SK-N-SH (cell line): ENCODE results near the gene VPS11. TPM values are rescaled to one million over a fixed set of nuclear protein-coding genes. Genes with fewer than 3 reads are reported as not detected.

ENCODE experiments used
- CTCF ChIA-PET: fragments of 300-600, 350-600 bp; formaldehyde crosslinking; extraction: SDS; loops from one replicate; lab custom pipeline; 2021; lab: Yijun Ruan, JAX
- POLR2A ChIA-PET: fragments of 350-600 bp; sonication (Branson Sonifier 250); formaldehyde crosslinking; extraction: SDS; loops from one replicate; lab custom pipeline; 2020; ENCODE audit warnings: antibody characterized with exemption, inconsistent platforms; lab: Yijun Ruan, JAX
- DNase-seq: peaks from one replicate; pipeline ENCODE4 v3.0.0; 2012
- H2AFZ ChIP-seq: fragments of 200-600 bp; sonication (generic); 2 replicates; pipeline ENCODE4 v1.8.1; 2016; ENCODE audit warnings: antibody characterized with exemption, mild to moderate bottlenecking, low read depth
- H3F3A ChIP-seq: fragments of 200-600 bp; sonication (generic); replicated peaks from 2 replicates; pipeline ENCODE3; 2016; ENCODE audit warnings: antibody characterized with exemption, mild to moderate bottlenecking; ENCODE audit not compliant: insufficient read depth
- H3K27ac ChIP-seq, 2 experiments: fragments of 200-500 bp in 1 of 2; fragments of 200-600 bp in 1 of 2; sonication (Bioruptor generic) in 1 of 2; sonication (generic), shearing (Covaris generic) in 1 of 2; 2 replicates each; pipeline versions ENCODE4 v1.5.1 to v1.6.1; 2014 to 2016; ENCODE audit warnings: low read depth in 2 of 2, inconsistent platforms in 1 of 2, low read length in 1 of 2, mild to moderate bottlenecking in 1 of 2, mixed read lengths in 1 of 2
- H3K27me3 ChIP-seq: fragments of 200-600 bp; sonication (generic), shearing (Covaris generic); 2 replicates; pipeline ENCODE4 v1.6.1; 2016; ENCODE audit warnings: mixed run types; ENCODE audit not compliant: insufficient read depth
- H3K36me3 ChIP-seq, 2 experiments: fragments of 200-500 bp in 1 of 2; fragments of 200-600 bp in 1 of 2; sonication (Bioruptor generic) in 1 of 2; sonication (generic) in 1 of 2; replicated peaks in 1 of 2; 2 replicates each; pipeline versions ENCODE3 to v1.5.1; 2014 to 2016; ENCODE audit warnings: low read length in 1 of 2, mild to moderate bottlenecking in 1 of 2; ENCODE audit not compliant: insufficient read depth in 2 of 2, control insufficient read depth in 1 of 2
- H3K4me1 ChIP-seq, 2 experiments: fragments of 200-500 bp in 1 of 2; fragments of 200-600 bp in 1 of 2; sonication (Bioruptor generic) in 1 of 2; sonication (generic), shearing (Covaris generic) in 1 of 2; 2 replicates each; pipeline versions ENCODE4 v1.5.1 to v1.6.1; 2014 to 2016; ENCODE audit warnings: low read depth in 1 of 2, low read length in 1 of 2, mixed run types in 1 of 2; ENCODE audit not compliant: insufficient read depth in 2 of 2, control insufficient read depth in 1 of 2
- H3K4me2 ChIP-seq: fragments of 200-600 bp; sonication (generic), shearing (Covaris generic); 2 replicates; pipeline ENCODE4 v1.6.1; 2017; ENCODE audit warnings: mixed run types
- H3K4me3 ChIP-seq, 2 experiments: fragments of 200-500 bp in 1 of 2; fragments of 200-600 bp in 1 of 2; sonication (Bioruptor generic) in 1 of 2; sonication (generic), shearing (Covaris generic) in 1 of 2; 2 replicates each; pipeline versions ENCODE4 v1.5.1 to v1.8.1; 2014 to 2016; ENCODE audit warnings: low read depth in 2 of 2, inconsistent platforms in 1 of 2, low read length in 1 of 2, mild to moderate bottlenecking in 1 of 2, mixed read lengths in 1 of 2, moderate library complexity in 1 of 2
- H3K79me2 ChIP-seq: fragments of 200-600 bp; sonication (generic); 2 replicates; pipeline ENCODE4 v1.8.1; 2017; ENCODE audit warnings: mild to moderate bottlenecking; ENCODE audit not compliant: insufficient read depth
- H3K9ac ChIP-seq: fragments of 200-600 bp; sonication (generic); 2 replicates; pipeline ENCODE4 v1.6.1; 2017; ENCODE audit warnings: mixed run types
- H3K9me2 ChIP-seq: fragments of 200-600 bp; sonication (generic); 2 replicates; pipeline ENCODE4 v1.6.1; 2017; ENCODE audit warnings: mixed run types
- H3K9me3 ChIP-seq: fragments of 200-600 bp; sonication (generic); 2 replicates; pipeline ENCODE4 v1.6.1; 2017; ENCODE audit warnings: mixed run types, mild to moderate bottlenecking, moderate library complexity
- H4K20me1 ChIP-seq: fragments of 200-600 bp; sonication (generic); 2 replicates; pipeline ENCODE4 v1.6.1; 2017; ENCODE audit warnings: mild to moderate bottlenecking, mixed run types; ENCODE audit not compliant: insufficient read depth
- CHD2 ChIP-seq: fragments of 150-350 bp; IDR thresholded peaks from 2 replicates; pipeline ENCODE4 v1.6.1; 2018; ENCODE audit warnings: low read length; ENCODE audit not compliant: partially characterized antibody
- CTCF ChIP-seq: fragments of 200-600 bp; sonication (generic); IDR thresholded peaks from 2 replicates; pipeline ENCODE4 v1.6.1; 2017; ENCODE audit warnings: antibody characterized with exemption, mild to moderate bottlenecking, moderate library complexity
- EP300 ChIP-seq, 2 experiments: IDR thresholded peaks; 2 replicates each; pipeline versions ENCODE4 v1.4.0 to v1.6.1; 2012; ENCODE audit warnings: borderline replicate concordance in 1 of 2, low read depth in 1 of 2, low read length in 1 of 2
- EZH2phosphoT487 ChIP-seq: fragments of 200-600 bp; sonication (generic); IDR thresholded peaks from 2 replicates; pipeline ENCODE4 v1.6.1; 2017; ENCODE audit warnings: low read depth, mixed run types, mild to moderate bottlenecking, antibody characterized with exemption, moderate library complexity, borderline replicate concordance
- FOXJ3 ChIP-seq: sonication (generic); formaldehyde crosslinking; IDR thresholded peaks from 2 replicates; pipeline ENCODE4 v1.5.1; 2020; ENCODE audit warnings: mild to moderate bottlenecking, missing genetic modification reagents
- GATA2 ChIP-seq: sonication (generic); formaldehyde crosslinking; IDR thresholded peaks from 2 replicates; pipeline ENCODE4 v1.5.0; 2020; ENCODE audit warnings: mild to moderate bottlenecking, missing genetic modification reagents
- POLR2AphosphoS5 ChIP-seq: IDR thresholded peaks from 2 replicates; pipeline ENCODE4 v1.6.1; 2012; ENCODE audit warnings: low read depth, low read length
- RXRA ChIP-seq: IDR thresholded peaks from 2 replicates; pipeline ENCODE4 v1.4.0; 2012; ENCODE audit warnings: low read depth, mild to moderate bottlenecking, borderline replicate concordance
- SIN3A ChIP-seq: IDR thresholded peaks from 2 replicates; pipeline ENCODE4 v1.6.1; 2012; ENCODE audit warnings: low read depth, mild to moderate bottlenecking, low read length, moderate library complexity, borderline replicate concordance
- TAF1 ChIP-seq: IDR thresholded peaks from 2 replicates; pipeline ENCODE4 v1.6.1; 2012; ENCODE audit warnings: low read depth, mild to moderate bottlenecking, low read length, moderate library complexity, borderline replicate concordance
- TEAD4 ChIP-seq: IDR thresholded peaks from 2 replicates; pipeline ENCODE4 v1.4.0; 2012; ENCODE audit warnings: mild to moderate bottlenecking, borderline replicate concordance; ENCODE audit not compliant: insufficient read depth
- USF2 ChIP-seq: fragments of 150-350 bp; IDR thresholded peaks from 2 replicates; pipeline ENCODE4 v1.6.1; 2017; ENCODE audit warnings: antibody characterized with exemption, low read length, low read depth, borderline replicate concordance
- WGBS: methylation state at CpG from one replicate; pipeline ENCODE4 v1.1.6; 2017; ENCODE audit warnings: low lambda C conversion rate; 5-methylcytosine and 5-hydroxymethylcytosine counted together
- polyA plus RNA-seq, 3 experiments: library from polyadenylated mRNA; depleted of rRNA; stranded (reverse); fragments of >200 nt; gene quantifications; 2 replicates each; pipeline ENCODE4 v1.2.3, GENCODE V29; 2012
- TF ChIP-seq, protein P1 (sequence below): IDR thresholded peaks from 2 replicates; pipeline ENCODE4 v1.4.0; 2012; ENCODE audit warnings: low read depth, borderline replicate concordance
- TF ChIP-seq, protein P2 (sequence below): IDR thresholded peaks from 2 replicates; pipeline ENCODE4 v1.4.0; 2012; ENCODE audit warnings: low read depth

Gene VPS11
- polyA plus RNA-seq, 1 of the 3 experiments (the other 2 are of a cell fraction): 14.8 TPM

DNA sequence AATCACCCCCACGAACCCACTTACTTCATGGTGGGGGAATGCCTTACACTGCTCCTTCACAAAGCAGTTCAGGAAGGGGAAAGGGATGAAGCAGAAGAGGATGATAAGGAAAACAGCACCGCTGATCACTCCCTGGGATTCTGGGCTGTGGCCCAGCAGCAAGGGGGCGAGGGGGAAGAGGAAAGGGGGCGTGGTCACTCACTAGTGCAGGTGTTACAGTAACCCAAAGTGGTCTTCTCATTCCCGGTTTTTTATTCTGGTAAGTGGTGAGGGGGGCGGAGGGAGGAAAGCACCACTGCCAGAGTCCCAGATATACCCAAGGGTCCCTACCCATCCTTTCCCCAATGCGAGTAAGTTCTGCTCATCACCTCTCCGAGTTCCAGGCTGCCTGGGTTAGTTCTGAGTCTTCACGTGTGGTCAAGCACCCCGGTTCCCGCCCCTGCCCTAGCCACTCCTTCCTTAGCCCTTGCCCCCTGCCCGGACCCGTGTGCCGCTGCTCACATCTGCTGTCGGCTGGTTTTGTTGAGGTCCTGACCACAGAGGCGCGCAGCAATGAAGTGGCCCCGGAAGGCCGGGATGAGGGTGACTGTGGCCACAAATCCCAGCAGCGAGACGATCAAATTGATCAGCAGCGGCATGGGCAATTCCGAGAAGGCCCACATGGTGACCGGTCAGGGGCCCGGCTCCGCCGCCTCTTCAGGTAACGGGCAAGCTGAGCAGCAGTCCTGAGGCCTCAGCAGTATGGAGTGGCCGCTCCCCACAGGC lies 33.6 kb downstream of the VPS11 start:
- peak overlapping the region; percentile 93 to 97 for H3K27ac ChIP-seq
- H3K4me1 ChIP-seq: peaks cover 13 to 21% of the 10 kb centered on the region in 2 experiments; a peak in 3 of 4 replicates
- ChIA-PET CTCF (interaction anchor here (0.6 to 1.9 kb wide), 8 partner anchors 10 to 273 kb away, joined by 3 to 13 read pairs (median 4); partner anchors contain the start of gene CBL), POLR2A (interaction anchor here (0.7 to 1.6 kb wide), 5 partner anchors 16 to 237 kb away, joined by 3 to 6 read pairs (median 3); partner anchors contain the start of genes HMBS, HYOU1 and MCAM)
- H3F3A ChIP-seq: peaks cover 41% of the 10 kb centered on the region
- no peaks in the 10 kb centered on the region for H3K9me2 ChIP-seq
- peak overlapping the region; percentile 77 for H2AFZ ChIP-seq
- no peaks in the 10 kb centered on the region for H3K27me3 ChIP-seq
- WGBS: 2% methylated on average over 15 of the region's 29 CpGs
- H3K79me2 ChIP-seq: peaks cover 37% of the 10 kb centered on the region
- no peaks in the 10 kb centered on the region for H3K9me3 ChIP-seq
- peaks cover 14 to 26% of the 10 kb centered on the region in 2 experiments for H3K36me3 ChIP-seq
- H3K4me3 ChIP-seq: peak overlapping the region; percentile 80 to 90
- DNase-seq: peak; percentile 47
- no peak for TF ChIP-seq CHD2
- no peak for TF ChIP-seq RXRA
- TF ChIP-seq TAF1: 0 out of 2 replicates have a peak, but pooled peaks have one; percentile 15
- peak; percentile 28; the same call in 1 of the 2 replicates for TF ChIP-seq CTCF
- TF ChIP-seq, all 33 proteins: peak for 2
- Histone ChIP-seq H4K20me1 (no peaks in the 10 kb centered on the region), H3K4me2 (peak overlapping the region; percentile 98), H3K9ac (peak overlapping the region; percentile 78)

DNA sequence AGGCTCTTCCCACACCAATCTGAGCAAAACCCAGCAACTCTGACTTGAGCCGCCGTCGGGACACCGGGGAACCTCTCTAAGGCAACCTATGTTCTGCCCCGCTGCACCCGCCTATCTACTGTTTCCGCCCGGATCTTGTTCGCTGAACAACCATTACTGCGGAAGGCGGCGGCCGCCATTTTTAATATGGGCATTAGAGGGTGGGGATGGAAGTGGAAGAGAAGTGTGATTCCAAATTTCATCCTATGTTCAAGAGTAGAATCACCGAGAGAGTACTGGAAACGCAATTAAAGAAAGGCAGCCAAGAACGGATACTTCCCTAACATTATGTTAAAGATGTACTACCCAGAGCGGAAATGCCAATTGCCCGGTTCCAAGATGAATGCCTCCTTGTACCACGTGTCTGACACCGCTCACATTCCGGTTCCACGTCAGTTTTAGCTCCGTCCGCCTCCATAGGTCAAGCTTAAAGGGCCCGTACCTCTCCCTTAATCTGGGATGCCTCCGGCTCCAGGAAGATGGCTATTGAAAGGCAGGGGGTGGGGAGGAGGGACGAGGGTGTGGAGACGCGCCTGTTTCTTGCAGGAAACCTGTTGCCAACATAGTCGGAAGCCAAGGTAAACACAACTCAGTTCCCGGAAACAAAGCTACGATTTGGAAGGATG lies 34.3 kb downstream of the VPS11 start, which contains the start of gene DPAGT1:
TSS of gene DPAGT1 (minus strand) at position 95 of the 665 bp plus-strand sequence. CDS start 198 bp downstream, outside the sequence.
- CTCF ChIA-PET: interaction anchor here (0.6 to 2.0 kb wide), 16 partner anchors 10 to 273 kb away, joined by 3 to 13 read pairs (median 4); partner anchors contain the start of genes ABCG4, CBL and NLRX1
- no peak for TF ChIP-seq EZH2phosphoT487
- TF ChIP-seq USF2: peak; percentile 56
- TF ChIP-seq TAF1: peak; percentile 76
- TF ChIP-seq GATA2 (CRISPR knock-in tag): 0 out of 2 replicates have a peak, but pooled peaks have one; percentile 21
- TF ChIP-seq, protein P1, sequence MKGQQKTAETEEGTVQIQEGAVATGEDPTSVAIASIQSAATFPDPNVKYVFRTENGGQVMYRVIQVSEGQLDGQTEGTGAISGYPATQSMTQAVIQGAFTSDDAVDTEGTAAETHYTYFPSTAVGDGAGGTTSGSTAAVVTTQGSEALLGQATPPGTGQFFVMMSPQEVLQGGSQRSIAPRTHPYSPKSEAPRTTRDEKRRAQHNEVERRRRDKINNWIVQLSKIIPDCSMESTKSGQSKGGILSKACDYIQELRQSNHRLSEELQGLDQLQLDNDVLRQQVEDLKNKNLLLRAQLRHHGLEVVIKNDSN: peak; percentile 93
- no peak for TF ChIP-seq EP300 (IDR thresholded peaks at IDR 0.05; ENCODE audit: borderline replicate concordance in 1 of 2, low read depth in 1 of 2, low read length in 1 of 2)
- TF ChIP-seq POLR2AphosphoS5: 0 out of 2 replicates have a peak, but pooled peaks have one; percentile 27
- peak; percentile 41; the same call in 1 of the 2 replicates for TF ChIP-seq TEAD4
- TF ChIP-seq SIN3A: peak; percentile 52
- peak; percentile 30; the same call in 1 of the 2 replicates for TF ChIP-seq FOXJ3 (CRISPR knock-in tag)
- TF ChIP-seq, protein P2, sequence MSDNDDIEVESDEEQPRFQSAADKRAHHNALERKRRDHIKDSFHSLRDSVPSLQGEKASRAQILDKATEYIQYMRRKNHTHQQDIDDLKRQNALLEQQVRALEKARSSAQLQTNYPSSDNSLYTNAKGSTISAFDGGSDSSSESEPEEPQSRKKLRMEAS: peak; percentile 100

More for the DNA sequence above, 34.3 kb downstream of the VPS11 start, which contains the start of gene DPAGT1:
- Histone ChIP-seq H3K4me2 (peak within 1 kb of the TSS; percentile 98), H2AFZ (peak within 1 kb of the TSS; percentile 77), H3K4me1 (peaks cover 13 to 29% of the 10 kb centered on the region in 2 experiments; a peak in 3 of 4 replicates), H3K36me3 (peaks cover 12 to 19% of the 10 kb centered on the region in 2 experiments), H3K27ac (peak within 1 kb of the TSS; percentile 93 to 97), H3F3A (peaks cover 35% of the 10 kb centered on the region), H3K27me3 (no peaks in the 10 kb centered on the region), H3K79me2 (peaks cover 42% of the 10 kb centered on the region), H3K9me3 (no peaks in the 10 kb centered on the region), H3K9ac (peak within 1 kb of the TSS; percentile 78), H3K4me3 (peak within 1 kb of the TSS; percentile 80 to 90), H4K20me1 (no peaks in the 10 kb centered on the region), H3K9me2 (no peaks in the 10 kb centered on the region)
- POLR2A ChIA-PET: interaction anchor here (0.7 to 1.6 kb wide), 8 partner anchors 8 to 237 kb away, joined by 3 to 6 read pairs (median 3); partner anchors contain the start of genes HMBS, HYOU1, MCAM and RPS25
- under 1% methylated on average over 25 of the region's 32 CpGs for WGBS
- DNase-seq: peak; percentile 81
